EH (cell line): ENCODE data around the gene SRGAP1.

Experiments used
- DNase-seq: peaks from one replicate; pipeline ENCODE4 v3.0.0-alpha.2; 2015; ENCODE audit warnings: low read depth

Gene SRGAP1

GRCh38 chr12:64203775-64204174, 359.3 kb downstream of the SRGAP1 start:
- DNase-seq, result no peak

- no peak for DNase-seq
Observed at GRCh38 chr12:64205542-64205941, 361.0 kb downstream of the SRGAP1 start.

- DNase-seq, result no peak
Observed at GRCh38 chr12:64207453-64207852, 363.0 kb downstream of the SRGAP1 start.
